Activated CD4-positive, alpha-beta T cell treated with anti-CD3 and anti-CD28 coated beads, Interleukin-2, Interleukin-4, amounts not matched to agents 100 ng/mL and 50 ng/mL, durations not matched to agents 16 hours and 8 hours (primary cell): Measurements from ENCODE around the gene GLIPR1L2.

Experiments
- DNase-seq: peaks from one replicate; pipeline ENCODE4 v3.0.0-alpha.2; 2020; ENCODE audit warnings: low spot score

GLIPR1L2 gene

GRCh38 chr12:75390899-75391538, at the start of gene GLIPR1L2:
GLIPR1L2 (plus strand) TSS chr12:75391089; CDS start chr12:75391117, 28 bp downstream.
- DNase-seq, result peak; percentile 96

GRCh38 chr12:75341873-75342272, 49.0 kb upstream of the GLIPR1L2 start:
- no peak for DNase-seq

- no peak for DNase-seq
Measured at GRCh38 chr12:75345531-75345930, 45.4 kb upstream of the GLIPR1L2 start.

GRCh38 chr12:75346215-75346614, 44.7 kb upstream of the GLIPR1L2 start:
- DNase-seq, result peak; percentile 58

- no peak for DNase-seq
Measured at GRCh38 chr12:75349946-75350345, 40.9 kb upstream of the GLIPR1L2 start.

- DNase-seq, result no peak
Measured at GRCh38 chr12:75350413-75350812, 40.5 kb upstream of the GLIPR1L2 start.

GRCh38 chr12:75354011-75354410, 36.9 kb upstream of the GLIPR1L2 start:
- DNase-seq, result no peak

GRCh38 chr12:75360920-75361319, 30.0 kb upstream of the GLIPR1L2 start:
- no peak for DNase-seq

GRCh38 chr12:75361408-75361807, 29.5 kb upstream of the GLIPR1L2 start:
- DNase-seq, result no peak

- no peak for DNase-seq
Measured at GRCh38 chr12:75364919-75365318, 26.0 kb upstream of the GLIPR1L2 start.

- DNase-seq, result peak; percentile 23
Measured at GRCh38 chr12:75366629-75367028, 24.3 kb upstream of the GLIPR1L2 start.

GRCh38 chr12:75374971-75375370, 15.9 kb upstream of the GLIPR1L2 start:
- no peak for DNase-seq

- no peak for DNase-seq
Measured at GRCh38 chr12:75378354-75378753, 12.5 kb upstream of the GLIPR1L2 start.

- DNase-seq, result no peak
Measured at GRCh38 chr12:75389061-75389460, 1.8 kb upstream of the GLIPR1L2 start.

GRCh38 chr12:75389706-75390105, 1.2 kb upstream of the GLIPR1L2 start:
- DNase-seq, result no peak

- DNase-seq, result no peak
Measured at GRCh38 chr12:75390156-75390898, 562 bp upstream of the GLIPR1L2 start.

GRCh38 chr12:75404231-75404630, 13.3 kb downstream of the GLIPR1L2 start:
- DNase-seq, result no peak

GRCh38 chr12:75407683-75408082, 16.8 kb downstream of the GLIPR1L2 start:
- no peak for DNase-seq

GRCh38 chr12:75409830-75410229, 18.9 kb downstream of the GLIPR1L2 start:
- no peak for DNase-seq

GRCh38 chr12:75414671-75415070, 23.8 kb downstream of the GLIPR1L2 start:
- DNase-seq, result no peak

GRCh38 chr12:75419841-75420240, 29.0 kb downstream of the GLIPR1L2 start:
- no peak for DNase-seq

GRCh38 chr12:75427491-75427890, 36.6 kb downstream of the GLIPR1L2 start:
- no peak for DNase-seq

- DNase-seq, result no peak
Measured at GRCh38 chr12:75428767-75429166, 37.9 kb downstream of the GLIPR1L2 start.

GRCh38 chr12:75432924-75433323, 42.0 kb downstream of the GLIPR1L2 start:
- no peak for DNase-seq
